ENCODE measurements around the gene C14orf93. TPM values are rescaled to one million over a fixed set of nuclear protein-coding genes. Genes with fewer than 3 reads are reported as not detected.

C14orf93 gene
- total RNA-seq, 2 donors from 2014 or later, result 15.1 to 17.6 TPM

- Histone ChIP-seq H3K4me1 (replicated peaks) (no peaks in the 10 kb centered on the region), H3K36me3 (no peaks in the 10 kb centered on the region), H3K4me3 (no peak overlapping the region), H3K27me3 (replicated peaks; ENCODE audit: insufficient read depth) (no peaks in the 10 kb centered on the region), H3K27ac (no peak overlapping the region), H3K9me3 (no peaks in the 10 kb centered on the region)
- intact Hi-C loops (cut with DNase I), result no loop called here
- WGBS, result 90% methylated on average over 6 of the region's 6 CpGs
- no peak for TF ChIP-seq CTCF (IDR thresholded peaks at IDR 0.05)
- TF ChIP-seq POLR2A (IDR thresholded peaks at IDR 0.05), result no peak
- TF ChIP-seq POLR2AphosphoS5 (IDR thresholded peaks at IDR 0.05), result no peak
- no peak for DNase-seq (ENCODE audit: low spot score)
Observed at GRCh38 chr14:22984959-22985658, 24.8 kb downstream of the C14orf93 start.

GRCh38 chr14:22982477-22983245, 27.3 kb downstream of the C14orf93 start, which contains the start of gene AJUBA:
TSS of gene AJUBA (minus strand) at chr14:22982551. CDS start at chr14:22982266, 285 bp downstream.
- Histone ChIP-seq H3K4me3 (peak within 1 kb of the TSS; percentile 57 to 62), H3K27me3 (replicated peaks; ENCODE audit: insufficient read depth) (no peaks in the 10 kb centered on the region), H3K9me3 (no peaks in the 10 kb centered on the region), H3K4me1 (replicated peaks) (peaks cover 4% of the 10 kb centered on the region), H3K27ac (peak within 1 kb of the TSS; percentile 76 to 86), H3K36me3 (no peaks in the 10 kb centered on the region)
- intact Hi-C loops (cut with DNase I), result loop anchor here (1.0 to 2.0 kb wide), 2 partner anchors 8 to 52 kb away; no protein-coding TSS in a partner anchor
- peak; percentile 47 for TF ChIP-seq POLR2A (IDR thresholded peaks at IDR 0.05)
- TF ChIP-seq POLR2AphosphoS5 (IDR thresholded peaks at IDR 0.05), result peak; percentile 76
- peak in 3 of 4 experiments; percentile 21 to 38 (median 29) for TF ChIP-seq CTCF (IDR thresholded peaks at IDR 0.05)
- DNase-seq (ENCODE audit: low spot score), result peak; percentile 83
- under 1% methylated on average over 48 of the region's 48 CpGs for WGBS

GRCh38 chr14:22981876-22982476, 28.0 kb downstream of the C14orf93 start:
- peaks cover 4% of the 10 kb centered on the region for H3K4me1 ChIP-seq (replicated peaks)
- H3K27me3 ChIP-seq (replicated peaks; ENCODE audit: insufficient read depth), result no peaks in the 10 kb centered on the region
- no peaks in the 10 kb centered on the region for H3K9me3 ChIP-seq
- TF ChIP-seq POLR2AphosphoS5 (IDR thresholded peaks at IDR 0.05) (no peak), CTCF (IDR thresholded peaks at IDR 0.05) (no peak), POLR2A (IDR thresholded peaks at IDR 0.05) (no peak)
- H3K27ac ChIP-seq, result peak overlapping the region; percentile 76 to 86
- DNase-seq (ENCODE audit: low spot score), result no peak
- H3K36me3 ChIP-seq, result no peaks in the 10 kb centered on the region
- intact Hi-C loops (cut with DNase I), result loop anchor here (1.0 to 2.0 kb wide), 2 partner anchors 8 to 51 kb away; no protein-coding TSS in a partner anchor
- peak overlapping the region; percentile 57 to 62 for H3K4me3 ChIP-seq
- 1% methylated on average over 48 of the region's 51 CpGs for WGBS

- peaks cover 4% of the 10 kb centered on the region for H3K4me1 ChIP-seq (replicated peaks)
Observed at GRCh38 chr14:22981090-22981875, 28.7 kb downstream of the C14orf93 start.

More at GRCh38 chr14:22981090-22981875, 28.7 kb downstream of the C14orf93 start:
- intact Hi-C loops (cut with DNase I), result no loop called here
- no peaks in the 10 kb centered on the region for H3K27me3 ChIP-seq (replicated peaks; ENCODE audit: insufficient read depth)
- H3K27ac ChIP-seq, result peak overlapping the region; percentile 76 to 86
- H3K4me3 ChIP-seq, result peak overlapping the region; percentile 57 to 62
- WGBS, result 1% methylated on average over 41 of the region's 76 CpGs
- TF ChIP-seq POLR2A (IDR thresholded peaks at IDR 0.05), result no peak
- TF ChIP-seq CTCF (IDR thresholded peaks at IDR 0.05), result no peak
- no peak for TF ChIP-seq POLR2AphosphoS5 (IDR thresholded peaks at IDR 0.05)
- no peaks in the 10 kb centered on the region for H3K36me3 ChIP-seq
- no peaks in the 10 kb centered on the region for H3K9me3 ChIP-seq
- DNase-seq (ENCODE audit: low spot score), result no peak
